ENCODE results near the gene CFTR.

The CFTR gene

GRCh38 chr7:117656806-117657205 is 177.0 kb downstream of the CFTR start:
- no peak for FAIRE-seq

- FAIRE-seq = no peak
Observed at GRCh38 chr7:117659531-117660011, 179.7 kb downstream of the CFTR start.

- no peak for FAIRE-seq
Observed at GRCh38 chr7:117661328-117661727, 181.5 kb downstream of the CFTR start.

GRCh38 chr7:117664047-117664446 is 184.2 kb downstream of the CFTR start:
- FAIRE-seq = no peak

GRCh38 chr7:117665368-117665767 is 185.5 kb downstream of the CFTR start:
- no peak for FAIRE-seq

GRCh38 chr7:117666031-117666430 is 186.2 kb downstream of the CFTR start:
- no peak for FAIRE-seq

GRCh38 chr7:117666689-117667088 is 186.9 kb downstream of the CFTR start:
- no peak for FAIRE-seq

- no peak for FAIRE-seq
Observed at GRCh38 chr7:117667456-117667855, 187.6 kb downstream of the CFTR start.

- FAIRE-seq = no peak
Observed at GRCh38 chr7:117669818-117670217, 190.0 kb downstream of the CFTR start.

GRCh38 chr7:117672453-117672852 is 192.6 kb downstream of the CFTR start:
- no peak for FAIRE-seq

- no peak for FAIRE-seq
Observed at GRCh38 chr7:117673367-117673766, 193.5 kb downstream of the CFTR start.

- peak; percentile 3 for FAIRE-seq
Observed at GRCh38 chr7:117673839-117674238, 194.0 kb downstream of the CFTR start.

- no peak for FAIRE-seq
Observed at GRCh38 chr7:117674617-117675016, 194.8 kb downstream of the CFTR start.

GRCh38 chr7:117675497-117676435 is 195.9 kb downstream of the CFTR start:
- FAIRE-seq = no peak

- FAIRE-seq = no peak
Observed at GRCh38 chr7:117679120-117679519, 199.3 kb downstream of the CFTR start.

GRCh38 chr7:117682681-117683385 is 203.0 kb downstream of the CFTR start:
- no peak for FAIRE-seq

- no peak for FAIRE-seq
Observed at GRCh38 chr7:117683430-117684175, 203.8 kb downstream of the CFTR start.

- FAIRE-seq = no peak
Observed at GRCh38 chr7:117685795-117686194, 206.0 kb downstream of the CFTR start.

GRCh38 chr7:117686311-117686935 is 206.6 kb downstream of the CFTR start:
- FAIRE-seq = no peak

- FAIRE-seq = no peak
Observed at GRCh38 chr7:117688126-117688525, 208.3 kb downstream of the CFTR start.

GRCh38 chr7:117689406-117689805 is 209.6 kb downstream of the CFTR start:
- no peak for FAIRE-seq

GRCh38 chr7:117690147-117690546 is 210.3 kb downstream of the CFTR start:
- FAIRE-seq = no peak

GRCh38 chr7:117692338-117692737 is 212.5 kb downstream of the CFTR start:
- FAIRE-seq = no peak
